HEK293 (cell line): ENCODE results near the gene HEYL.

Experiments used
- BCL11A ChIP-seq: fragments of 450-650 bp; formaldehyde crosslinking; IDR thresholded peaks from 2 replicates; pipeline ENCODE4 v1.5.1; 2016; ENCODE audit warnings: low read depth, missing biosample characterization, missing genetic modification characterization
- GLIS1 ChIP-seq: fragments of 450-650 bp; formaldehyde crosslinking; IDR thresholded peaks from 2 replicates; pipeline ENCODE4 v1.5.1; 2016; ENCODE audit warnings: missing biosample characterization, missing genetic modification characterization
- ZBTB20 ChIP-seq: fragments of 450-650 bp; formaldehyde crosslinking; IDR thresholded peaks from 2 replicates; pipeline ENCODE4 v1.5.1; 2016; ENCODE audit warnings: missing biosample characterization, missing genetic modification characterization
- ZNF274 ChIP-seq, 2 experiments: fragments of 200-500 bp in 1 of 2; fragments of 450-650 bp in 1 of 2; sonication (Bioruptor generic) in 1 of 2; formaldehyde crosslinking in 1 of 2; IDR thresholded peaks; 2 replicates each; pipeline versions ENCODE4 v1.5.1 to v1.6.1; 2014 to 2016; ENCODE audit warnings: borderline replicate concordance in 1 of 2, inconsistent platforms in 1 of 2, low read length in 1 of 2, missing biosample characterization in 1 of 2, missing genetic modification characterization in 1 of 2
- ZNF335 ChIP-seq: fragments of 450-650 bp; formaldehyde crosslinking; conservative IDR thresholded peaks from 2 replicates; pipeline ENCODE4 v1.5.1; 2016; ENCODE audit warnings: missing biosample characterization, missing genetic modification characterization
- ZNF664 ChIP-seq: fragments of 450-650 bp; formaldehyde crosslinking; IDR thresholded peaks from 2 replicates; pipeline ENCODE4 v1.5.1; 2016; ENCODE audit warnings: missing biosample characterization, missing genetic modification characterization
- TF ChIP-seq, protein P1 (sequence below): fragments of 450-650 bp; formaldehyde crosslinking; IDR thresholded peaks from 2 replicates; pipeline ENCODE4 v1.5.1; 2016; ENCODE audit warnings: missing biosample characterization, missing genetic modification characterization
- TF ChIP-seq, protein P2 (sequence below): fragments of 450-650 bp; formaldehyde crosslinking; IDR thresholded peaks from 2 replicates; pipeline ENCODE4 v1.5.1; 2016; ENCODE audit warnings: missing biosample characterization, missing genetic modification characterization
- TF ChIP-seq, protein P3 (sequence below): fragments of 450-650 bp; formaldehyde crosslinking; IDR thresholded peaks from 2 replicates; pipeline ENCODE4 v1.5.1; 2016; ENCODE audit warnings: missing biosample characterization, missing genetic modification characterization
- TF ChIP-seq, protein P4 (sequence below): fragments of 450-650 bp; formaldehyde crosslinking; IDR thresholded peaks from 2 replicates; pipeline ENCODE4 v1.5.1; 2016; ENCODE audit warnings: missing biosample characterization, missing genetic modification characterization

DNA sequence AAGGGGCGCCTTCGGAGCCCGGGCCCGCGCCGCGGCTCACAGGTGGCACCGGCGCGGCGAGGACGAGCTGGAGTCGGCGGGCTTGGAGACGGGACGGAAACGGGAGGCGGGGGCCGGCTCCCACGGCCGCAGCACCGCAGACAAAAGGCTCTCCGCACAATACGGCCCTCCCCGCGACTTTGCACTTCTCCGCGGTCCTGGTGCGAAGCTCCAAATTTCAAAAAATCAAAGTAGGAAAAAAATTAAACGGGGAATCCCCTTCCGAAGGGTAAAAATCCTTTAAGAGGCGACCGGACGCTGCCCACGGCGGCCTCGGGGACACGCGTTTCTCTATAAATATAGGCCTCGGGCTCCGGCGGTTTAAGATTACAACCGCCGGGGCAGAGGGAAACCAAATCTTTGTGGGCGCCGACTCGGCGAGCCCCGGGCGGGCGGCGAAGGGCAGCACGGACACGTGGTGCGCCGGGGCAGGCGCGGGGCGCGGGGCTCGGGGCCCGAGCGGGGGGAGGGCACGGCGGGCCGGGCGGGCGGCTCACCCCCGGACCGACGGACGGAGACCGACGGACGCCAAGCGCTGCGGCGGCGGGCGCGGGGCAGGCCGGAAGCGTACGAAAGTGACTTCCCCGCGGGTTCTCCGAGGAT, 63.3 kb downstream of the HEYL start:
- TF ChIP-seq, protein P1, sequence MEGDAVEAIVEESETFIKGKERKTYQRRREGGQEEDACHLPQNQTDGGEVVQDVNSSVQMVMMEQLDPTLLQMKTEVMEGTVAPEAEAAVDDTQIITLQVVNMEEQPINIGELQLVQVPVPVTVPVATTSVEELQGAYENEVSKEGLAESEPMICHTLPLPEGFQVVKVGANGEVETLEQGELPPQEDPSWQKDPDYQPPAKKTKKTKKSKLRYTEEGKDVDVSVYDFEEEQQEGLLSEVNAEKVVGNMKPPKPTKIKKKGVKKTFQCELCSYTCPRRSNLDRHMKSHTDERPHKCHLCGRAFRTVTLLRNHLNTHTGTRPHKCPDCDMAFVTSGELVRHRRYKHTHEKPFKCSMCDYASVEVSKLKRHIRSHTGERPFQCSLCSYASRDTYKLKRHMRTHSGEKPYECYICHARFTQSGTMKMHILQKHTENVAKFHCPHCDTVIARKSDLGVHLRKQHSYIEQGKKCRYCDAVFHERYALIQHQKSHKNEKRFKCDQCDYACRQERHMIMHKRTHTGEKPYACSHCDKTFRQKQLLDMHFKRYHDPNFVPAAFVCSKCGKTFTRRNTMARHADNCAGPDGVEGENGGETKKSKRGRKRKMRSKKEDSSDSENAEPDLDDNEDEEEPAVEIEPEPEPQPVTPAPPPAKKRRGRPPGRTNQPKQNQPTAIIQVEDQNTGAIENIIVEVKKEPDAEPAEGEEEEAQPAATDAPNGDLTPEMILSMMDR (tag by site-specific recombination) = no peak
- no peak for TF ChIP-seq GLIS1 (tag by site-specific recombination)
- TF ChIP-seq, protein P2, sequence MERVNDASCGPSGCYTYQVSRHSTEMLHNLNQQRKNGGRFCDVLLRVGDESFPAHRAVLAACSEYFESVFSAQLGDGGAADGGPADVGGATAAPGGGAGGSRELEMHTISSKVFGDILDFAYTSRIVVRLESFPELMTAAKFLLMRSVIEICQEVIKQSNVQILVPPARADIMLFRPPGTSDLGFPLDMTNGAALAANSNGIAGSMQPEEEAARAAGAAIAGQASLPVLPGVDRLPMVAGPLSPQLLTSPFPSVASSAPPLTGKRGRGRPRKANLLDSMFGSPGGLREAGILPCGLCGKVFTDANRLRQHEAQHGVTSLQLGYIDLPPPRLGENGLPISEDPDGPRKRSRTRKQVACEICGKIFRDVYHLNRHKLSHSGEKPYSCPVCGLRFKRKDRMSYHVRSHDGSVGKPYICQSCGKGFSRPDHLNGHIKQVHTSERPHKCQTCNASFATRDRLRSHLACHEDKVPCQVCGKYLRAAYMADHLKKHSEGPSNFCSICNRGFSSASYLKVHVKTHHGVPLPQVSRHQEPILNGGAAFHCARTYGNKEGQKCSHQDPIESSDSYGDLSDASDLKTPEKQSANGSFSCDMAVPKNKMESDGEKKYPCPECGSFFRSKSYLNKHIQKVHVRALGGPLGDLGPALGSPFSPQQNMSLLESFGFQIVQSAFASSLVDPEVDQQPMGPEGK (tag by site-specific recombination) = no peak
- TF ChIP-seq ZNF664 (tag by site-specific recombination) = no peak
- TF ChIP-seq ZNF274 (IDR thresholded peaks at IDR 0.05; ENCODE audit: low read length) = no peak
- no peak for TF ChIP-seq ZNF274 (tag by site-specific recombination; IDR thresholded peaks at IDR 0.05; ENCODE audit: borderline replicate concordance)
- TF ChIP-seq BCL11A = no peak
- TF ChIP-seq ZBTB20 (tag by site-specific recombination) = no peak
- TF ChIP-seq, protein P3, sequence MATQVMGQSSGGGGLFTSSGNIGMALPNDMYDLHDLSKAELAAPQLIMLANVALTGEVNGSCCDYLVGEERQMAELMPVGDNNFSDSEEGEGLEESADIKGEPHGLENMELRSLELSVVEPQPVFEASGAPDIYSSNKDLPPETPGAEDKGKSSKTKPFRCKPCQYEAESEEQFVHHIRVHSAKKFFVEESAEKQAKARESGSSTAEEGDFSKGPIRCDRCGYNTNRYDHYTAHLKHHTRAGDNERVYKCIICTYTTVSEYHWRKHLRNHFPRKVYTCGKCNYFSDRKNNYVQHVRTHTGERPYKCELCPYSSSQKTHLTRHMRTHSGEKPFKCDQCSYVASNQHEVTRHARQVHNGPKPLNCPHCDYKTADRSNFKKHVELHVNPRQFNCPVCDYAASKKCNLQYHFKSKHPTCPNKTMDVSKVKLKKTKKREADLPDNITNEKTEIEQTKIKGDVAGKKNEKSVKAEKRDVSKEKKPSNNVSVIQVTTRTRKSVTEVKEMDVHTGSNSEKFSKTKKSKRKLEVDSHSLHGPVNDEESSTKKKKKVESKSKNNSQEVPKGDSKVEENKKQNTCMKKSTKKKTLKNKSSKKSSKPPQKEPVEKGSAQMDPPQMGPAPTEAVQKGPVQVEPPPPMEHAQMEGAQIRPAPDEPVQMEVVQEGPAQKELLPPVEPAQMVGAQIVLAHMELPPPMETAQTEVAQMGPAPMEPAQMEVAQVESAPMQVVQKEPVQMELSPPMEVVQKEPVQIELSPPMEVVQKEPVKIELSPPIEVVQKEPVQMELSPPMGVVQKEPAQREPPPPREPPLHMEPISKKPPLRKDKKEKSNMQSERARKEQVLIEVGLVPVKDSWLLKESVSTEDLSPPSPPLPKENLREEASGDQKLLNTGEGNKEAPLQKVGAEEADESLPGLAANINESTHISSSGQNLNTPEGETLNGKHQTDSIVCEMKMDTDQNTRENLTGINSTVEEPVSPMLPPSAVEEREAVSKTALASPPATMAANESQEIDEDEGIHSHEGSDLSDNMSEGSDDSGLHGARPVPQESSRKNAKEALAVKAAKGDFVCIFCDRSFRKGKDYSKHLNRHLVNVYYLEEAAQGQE (tag by site-specific recombination) = no peak
- TF ChIP-seq, protein P4, sequence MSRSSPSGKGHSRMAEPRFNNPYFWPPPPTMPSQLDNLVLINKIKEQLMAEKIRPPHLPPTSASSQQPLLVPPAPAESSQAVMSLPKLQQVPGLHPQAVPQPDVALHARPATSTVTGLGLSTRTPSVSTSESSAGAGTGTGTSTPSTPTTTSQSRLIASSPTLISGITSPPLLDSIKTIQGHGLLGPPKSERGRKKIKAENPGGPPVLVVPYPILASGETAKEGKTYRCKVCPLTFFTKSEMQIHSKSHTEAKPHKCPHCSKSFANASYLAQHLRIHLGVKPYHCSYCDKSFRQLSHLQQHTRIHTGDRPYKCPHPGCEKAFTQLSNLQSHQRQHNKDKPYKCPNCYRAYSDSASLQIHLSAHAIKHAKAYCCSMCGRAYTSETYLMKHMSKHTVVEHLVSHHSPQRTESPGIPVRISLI (tag by site-specific recombination) = no peak
- no peak for TF ChIP-seq ZNF335
